Psoas muscle (tissue), 8 donors: Measurements from ENCODE around the gene CHMP2B. TPM values are rescaled to one million over a fixed set of nuclear protein-coding genes. Genes with fewer than 3 reads are reported as not detected.

Experiments used
- ATAC-seq, 4 donors: fragments of 200-7000 bp; cut with Tn5 transposase; one replicate each; pipeline ENCODE4 v1.9.1; 2020; ENCODE audit warnings: moderate library complexity in 3 of 4, mild to moderate bottlenecking in 2 of 4
- DNase-seq, 2 donors: peaks; one replicate each; pipeline ENCODE4 v3.0.0-alpha.2; 2020
- H3K27ac ChIP-seq: fragments of 200-600 bp; one replicate; pipeline ENCODE4 v1.8.0; 2022
- H3K27me3 ChIP-seq, 3 donors: fragments of 200-600 bp in 1 of 3; one replicate each; pipeline versions ENCODE4 v1.6.1 to v1.8.0; 2013 to 2022; ENCODE audit warnings: low read length in 2 of 3, mild to moderate bottlenecking in 2 of 3, moderate library complexity in 1 of 3; ENCODE audit not compliant: insufficient read depth in 3 of 3
- H3K36me3 ChIP-seq, 2 donors: fragments of 200-600 bp in 1 of 2; one replicate each; pipeline versions ENCODE4 v1.6.1 to v1.8.0; 2013 to 2022; ENCODE audit warnings: low read depth in 1 of 2, mild to moderate bottlenecking in 1 of 2, moderate library complexity in 1 of 2; ENCODE audit not compliant: insufficient read depth in 1 of 2
- H3K4me1 ChIP-seq: fragments of 200-600 bp; one replicate; pipeline ENCODE4 v1.8.0; 2022
- H3K4me3 ChIP-seq: fragments of 200-600 bp; one replicate; pipeline ENCODE4 v1.8.0; 2022; ENCODE audit warnings: mild to moderate bottlenecking
- H3K9me3 ChIP-seq: fragments of 200-600 bp; one replicate; pipeline ENCODE4 v1.8.0; 2022
- WGBS, 3 donors: extraction: QIAGEN DNeasy Blood & Tissue Kit; methylation state at CpG; one replicate each; pipeline versions ENCODE4 v1.1.6 to v1.1.7; 2013; 5-methylcytosine and 5-hydroxymethylcytosine counted together
- intact Hi-C, 2 donors: fragments of 100-400 bp; cut with DNase I; formaldehyde crosslinking; loops; one replicate each; pipeline versions ENCODE4 v1.11.0 to v1.14.2; 2022
- polyA plus RNA-seq, 3 donors: library from polyadenylated mRNA; stranded (reverse); fragments of 200-250 nt; gene quantifications; one replicate each; pipeline ENCODE4 v1.2.3, GENCODE V29; 2013
- total RNA-seq, 4 donors: library from RNA; stranded (reverse); fragmentation: NEBNext Ultra II Directional in 2 of 4; extraction: Animal tissue kit (Norgen Biotek cat#: 25700) in 2 of 4; gene quantifications; one replicate each; pipeline versions ENCODE4 v1.2.1 to v1.2.4, GENCODE V29; 2021 to 2023
- TF ChIP-seq, protein P1 (sequence below): fragments of 200-600 bp; IDR thresholded peaks from one replicate; pipeline ENCODE4 v1.8.0; 2022; ENCODE audit warnings: antibody characterized with exemption
- donor health status: healthy with polysubstance abuse.
- donor health status: DM: no; HTN: no; CAD: no; lungs with moderate emphysema.
- donor health status: Bipolar disorder and iron deficiency.
- donor health status: healthy.
- donor health status: DM: yes; HTN: yes; CAD: no.
- donor health status: DM: no; HTN: no; CAD: no.
- donor health status: DM: no; HTN: no; CAD: no.
- donor health status: DM: yes; HTN: yes; CAD: no.

CHMP2B gene
- total and polyA plus RNA-seq, 7 donors: 21.0 to 37.5 (median 26.0) TPM

DNA sequence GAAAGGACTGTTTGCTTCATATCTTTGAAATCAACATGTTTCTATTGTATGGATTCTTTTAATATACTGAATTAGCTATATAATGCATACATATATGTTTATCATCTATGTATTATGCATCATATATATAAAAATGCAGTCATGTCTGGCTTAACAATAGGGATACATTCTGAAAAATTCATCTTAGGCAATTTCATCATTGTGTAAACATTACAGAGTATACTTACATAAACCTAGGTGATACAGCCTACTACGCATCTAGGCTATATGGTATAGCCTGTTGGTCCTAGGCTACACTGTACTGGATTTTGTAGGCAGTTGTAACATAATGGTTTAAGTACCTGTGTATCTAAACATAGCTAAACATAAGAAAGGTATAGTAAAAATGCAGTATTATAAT lies 21.7 kb downstream of the CHMP2B start:
- H3K27ac ChIP-seq: no peak overlapping the region
- H3K9me3 ChIP-seq: no peaks in the 10 kb centered on the region
- ATAC-seq: no peak
- DNase-seq: no peak
- 97 to 100% (median 98%) methylated on average over 1 of the region's 1 CpG for WGBS, 3 donors
- TF ChIP-seq, protein P1, sequence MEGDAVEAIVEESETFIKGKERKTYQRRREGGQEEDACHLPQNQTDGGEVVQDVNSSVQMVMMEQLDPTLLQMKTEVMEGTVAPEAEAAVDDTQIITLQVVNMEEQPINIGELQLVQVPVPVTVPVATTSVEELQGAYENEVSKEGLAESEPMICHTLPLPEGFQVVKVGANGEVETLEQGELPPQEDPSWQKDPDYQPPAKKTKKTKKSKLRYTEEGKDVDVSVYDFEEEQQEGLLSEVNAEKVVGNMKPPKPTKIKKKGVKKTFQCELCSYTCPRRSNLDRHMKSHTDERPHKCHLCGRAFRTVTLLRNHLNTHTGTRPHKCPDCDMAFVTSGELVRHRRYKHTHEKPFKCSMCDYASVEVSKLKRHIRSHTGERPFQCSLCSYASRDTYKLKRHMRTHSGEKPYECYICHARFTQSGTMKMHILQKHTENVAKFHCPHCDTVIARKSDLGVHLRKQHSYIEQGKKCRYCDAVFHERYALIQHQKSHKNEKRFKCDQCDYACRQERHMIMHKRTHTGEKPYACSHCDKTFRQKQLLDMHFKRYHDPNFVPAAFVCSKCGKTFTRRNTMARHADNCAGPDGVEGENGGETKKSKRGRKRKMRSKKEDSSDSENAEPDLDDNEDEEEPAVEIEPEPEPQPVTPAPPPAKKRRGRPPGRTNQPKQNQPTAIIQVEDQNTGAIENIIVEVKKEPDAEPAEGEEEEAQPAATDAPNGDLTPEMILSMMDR: no peak
- H3K4me3 ChIP-seq: no peak overlapping the region
- intact Hi-C loops: no loop called here
- H3K4me1 ChIP-seq: no peaks in the 10 kb centered on the region
- H3K27me3 ChIP-seq: no peaks in the 10 kb centered on the region
- H3K36me3 ChIP-seq: peaks cover 0 to 60% of the 10 kb centered on the region in 2 donors

DNA sequence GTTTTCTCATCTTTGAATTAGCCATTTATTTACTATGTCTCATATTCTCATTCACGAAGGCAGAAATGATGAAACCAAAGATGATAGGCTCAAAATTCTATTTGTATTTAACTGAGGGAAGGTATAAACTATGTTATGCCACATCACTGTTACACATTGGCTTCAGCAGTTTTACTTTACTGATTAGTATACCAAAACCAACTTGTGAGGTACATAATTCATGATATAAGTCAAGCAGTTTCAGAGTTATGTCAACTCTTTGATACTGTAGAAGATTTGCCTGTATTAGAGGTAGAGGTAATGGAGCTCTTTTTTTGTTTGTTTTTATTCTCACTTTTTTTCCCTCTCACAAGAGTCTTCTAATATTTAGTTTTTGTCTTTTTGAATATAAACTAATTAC lies 22.9 kb downstream of the CHMP2B start:
- Histone ChIP-seq H3K9me3 (no peaks in the 10 kb centered on the region), H3K4me1 (no peaks in the 10 kb centered on the region), H3K4me3 (no peak overlapping the region), H3K27me3 (no peaks in the 10 kb centered on the region), H3K36me3 (peaks cover 0 to 72% of the 10 kb centered on the region in 2 donors), H3K27ac (no peak overlapping the region)
- ATAC-seq: no peak
- intact Hi-C loops: no loop called here
- DNase-seq: no peak
- TF ChIP-seq, protein P1: no peak
- 81 to 93% (median 92%) methylated on average over 1 of the region's 1 CpG for WGBS, 3 donors

DNA sequence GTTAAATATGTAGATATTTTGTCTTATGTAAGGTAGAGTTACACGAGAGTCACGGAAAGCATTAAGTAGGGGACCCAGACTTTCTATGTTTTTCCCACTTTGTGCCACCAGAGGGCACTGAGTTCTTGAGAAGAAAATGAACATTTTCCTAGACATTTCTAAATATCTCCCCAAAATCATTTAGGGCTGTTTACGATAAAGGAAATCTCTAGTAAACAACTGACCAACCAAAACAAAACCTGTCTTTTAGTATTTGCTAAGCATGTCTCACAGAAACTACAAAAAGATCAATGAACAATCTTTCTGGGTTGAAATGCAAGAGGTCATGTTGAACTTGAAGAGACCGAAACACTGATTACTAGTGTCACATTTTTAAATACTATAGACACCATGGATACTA lies 33.2 kb downstream of the CHMP2B start:
- H3K27me3 ChIP-seq: no peaks in the 10 kb centered on the region
- H3K4me1 ChIP-seq: no peaks in the 10 kb centered on the region
- intact Hi-C loops: no loop called here
- no peaks in the 10 kb centered on the region for H3K9me3 ChIP-seq
- no peak for DNase-seq
- ATAC-seq: no peak
- peaks cover 0 to 8% of the 10 kb centered on the region in 2 donors for H3K36me3 ChIP-seq
- no peak overlapping the region for H3K27ac ChIP-seq
- H3K4me3 ChIP-seq: no peak overlapping the region
- TF ChIP-seq, protein P1: peak; percentile 52
- 41 to 47% (median 42%) methylated on average over 4 of the region's 4 CpGs for WGBS, 3 donors

DNA sequence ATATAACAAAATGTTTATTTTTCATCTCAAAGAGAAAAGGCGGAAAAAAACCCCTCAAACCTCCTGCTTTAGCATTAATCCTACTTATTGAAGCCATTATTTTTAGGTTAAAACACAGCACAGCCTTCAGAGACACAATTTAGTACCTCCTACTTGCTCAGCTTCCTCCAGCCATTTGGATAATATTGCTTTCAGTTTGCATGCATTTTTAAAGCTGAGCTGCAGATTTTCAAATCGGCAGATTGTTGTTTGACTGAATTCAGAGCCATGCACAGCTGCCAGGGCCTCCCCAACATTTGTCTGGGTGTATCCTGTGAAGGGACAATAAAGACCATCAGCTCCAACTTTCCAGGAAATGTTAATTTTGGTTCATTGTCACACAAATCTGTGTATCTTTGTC lies 34.8 kb downstream of the CHMP2B start:
- WGBS, 3 donors: 53 to 60% (median 57%) methylated on average over 2 of the region's 2 CpGs
- H3K27ac ChIP-seq: no peak overlapping the region
- ATAC-seq (no peak), DNase-seq (no peak)
- no peaks in the 10 kb centered on the region for H3K9me3 ChIP-seq
- H3K4me3 ChIP-seq: no peak overlapping the region
- H3K4me1 ChIP-seq: no peaks in the 10 kb centered on the region
- H3K36me3 ChIP-seq: no peaks in the 10 kb centered on the region
- H3K27me3 ChIP-seq: no peaks in the 10 kb centered on the region
- TF ChIP-seq, protein P1: no peak
- intact Hi-C loops: no loop called here

DNA sequence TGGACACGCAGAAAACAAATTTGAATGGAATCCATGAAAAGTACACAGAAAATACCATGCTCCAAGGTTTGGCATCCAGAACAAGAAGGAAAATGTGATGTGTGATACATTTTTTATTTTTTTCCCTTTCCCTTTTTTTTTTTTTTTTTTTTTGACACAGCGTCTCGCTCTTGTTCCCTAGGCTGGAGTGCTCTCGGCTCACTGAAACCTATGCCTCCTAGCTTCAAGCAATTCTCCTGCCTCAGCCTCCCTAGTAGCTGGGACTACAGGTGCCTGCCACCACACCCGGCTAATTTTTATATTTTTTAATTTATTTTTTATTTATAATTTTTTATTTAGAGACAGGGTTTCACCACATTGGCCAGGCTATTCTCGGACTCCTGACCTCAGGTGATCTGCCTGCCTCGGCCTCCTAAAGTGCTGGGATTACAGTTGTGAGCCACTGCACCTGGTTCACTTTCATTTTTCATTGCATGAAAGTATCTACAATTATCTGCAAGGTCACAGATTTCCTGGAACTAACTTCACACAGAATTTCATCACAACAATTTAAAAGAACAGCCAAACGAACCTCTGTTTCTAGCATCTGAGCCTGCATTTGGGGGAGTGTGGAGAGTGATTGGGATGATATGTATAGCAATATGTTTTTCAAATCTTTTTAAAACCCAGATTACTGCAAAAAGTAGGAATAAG lies 41.0 kb downstream of the CHMP2B start:
- Histone ChIP-seq H3K4me3 (no peak overlapping the region), H3K27ac (no peak overlapping the region), H3K4me1 (no peaks in the 10 kb centered on the region), H3K36me3 (no peaks in the 10 kb centered on the region), H3K27me3 (no peaks in the 10 kb centered on the region), H3K9me3 (no peaks in the 10 kb centered on the region)
- ATAC-seq (no peak), DNase-seq (no peak)
- 72 to 77% (median 73%) methylated on average over 8 of the region's 8 CpGs for WGBS, 3 donors
- intact Hi-C loops: no loop called here
- TF ChIP-seq, protein P1: no peak
